GM23338 (cell line): ENCODE results near the gene TRIO. TPM values are rescaled to one million over a fixed set of nuclear protein-coding genes. Genes with fewer than 3 reads are reported as not detected.

ENCODE experiments used
- ATAC-seq: fragments of 200-7000 bp; cut with Tn5 transposase; 3 replicates; pipeline ENCODE4 v1.9.1; 2020
- DNase-seq: peaks from one replicate; pipeline ENCODE4 v3.0.0-alpha.2; 2015; ENCODE audit warnings: low spot score
- H2AFZ ChIP-seq: fragments of 200-600 bp; sonication (generic); 2 replicates; pipeline ENCODE4 v1.8.0; 2016; ENCODE audit warnings: antibody characterized with exemption, mild to moderate bottlenecking, moderate library complexity
- H3F3A ChIP-seq: fragments of 200-600 bp; sonication (generic); replicated peaks from 2 replicates; pipeline ENCODE4 v1.8.0; 2017; ENCODE audit warnings: antibody characterized with exemption, mixed run types, low read depth
- H3K27ac ChIP-seq: fragments of 200-600 bp; sonication (generic); 2 replicates; pipeline ENCODE4 v1.6.1; 2016; ENCODE audit warnings: low read depth
- H3K27me3 ChIP-seq: fragments of 200-600 bp; sonication (generic); 2 replicates; pipeline ENCODE4 v1.8.0; 2016; ENCODE audit warnings: mild to moderate bottlenecking, mixed run types, moderate library complexity; ENCODE audit not compliant: insufficient read depth
- H3K36me3 ChIP-seq: fragments of 200-600 bp; sonication (generic); 2 replicates; pipeline ENCODE4 v1.8.0; 2016; ENCODE audit warnings: mild to moderate bottlenecking; ENCODE audit not compliant: insufficient read depth
- H3K4me1 ChIP-seq: fragments of 200-600 bp; sonication (generic); 2 replicates; pipeline ENCODE4 v1.8.0; 2016; ENCODE audit warnings: mild to moderate bottlenecking, moderate library complexity; ENCODE audit not compliant: insufficient read depth
- H3K4me2 ChIP-seq: fragments of 200-600 bp; sonication (generic); 2 replicates; pipeline ENCODE4 v1.7.1; 2017; ENCODE audit warnings: mixed run types
- H3K4me3 ChIP-seq: fragments of 200-600 bp; sonication (generic); 2 replicates; pipeline ENCODE4 v1.6.1; 2016; ENCODE audit warnings: mixed run types
- H3K79me2 ChIP-seq: fragments of 200-600 bp; sonication (generic); replicated peaks from 2 replicates; pipeline ENCODE4 v1.8.0; 2017; ENCODE audit warnings: mild to moderate bottlenecking; ENCODE audit not compliant: insufficient read depth
- H3K9me2 ChIP-seq: fragments of 200-600 bp; sonication (generic); 2 replicates; pipeline ENCODE4 v1.8.0; 2017; ENCODE audit not compliant: insufficient read depth
- H4K20me1 ChIP-seq: fragments of 200-600 bp; sonication (generic); replicated peaks from 2 replicates; pipeline ENCODE4 v1.8.0; 2017; ENCODE audit warnings: mild to moderate bottlenecking; ENCODE audit not compliant: insufficient read depth
- H3K27ac Mint-ChIP-seq: 2 replicates; pipeline ENCODE4 v1.8.0; 2020; ENCODE audit warnings: inconsistent platforms, mild to moderate bottlenecking, moderate library complexity, mixed read lengths
- H3K27me3 Mint-ChIP-seq: 3 replicates; pipeline ENCODE4 v1.8.0; 2022; ENCODE audit warnings: low read depth, mild to moderate bottlenecking, moderate library complexity, mixed read lengths, inconsistent platforms; ENCODE audit not compliant: insufficient read depth, poor library complexity
- H3K36me3 Mint-ChIP-seq: 3 replicates; pipeline ENCODE4 v1.8.0; 2021; ENCODE audit warnings: low read depth, mild to moderate bottlenecking, inconsistent platforms, moderate library complexity, mixed read lengths
- H3K4me1 Mint-ChIP-seq: 3 replicates; pipeline ENCODE4 v1.8.0; 2020; ENCODE audit warnings: mild to moderate bottlenecking, inconsistent platforms, mixed read lengths
- H3K4me3 Mint-ChIP-seq: 3 replicates; pipeline ENCODE4 v1.8.0; 2021; ENCODE audit warnings: moderate library complexity, mild to moderate bottlenecking, inconsistent platforms, mixed read lengths
- H3K9me3 Mint-ChIP-seq: 3 replicates; pipeline ENCODE4 v1.8.0; 2020; ENCODE audit warnings: moderate library complexity, mild to moderate bottlenecking, inconsistent platforms, mixed read lengths
- CREB1 ChIP-seq: fragments of 250-450 bp; sonication (Bioruptor Pico); IDR thresholded peaks from 2 replicates; pipeline ENCODE4 v1.5.0; 2020; ENCODE audit warnings: low read depth, mild to moderate bottlenecking, moderate library complexity
- CTCF ChIP-seq, 2 experiments: fragments of 200-600 bp in 1 of 2; sonication (generic) in 1 of 2; conservative IDR thresholded peaks; 2 replicates each; pipeline versions ENCODE4 v1.5.1 to v1.6.1; 2016 to 2017; ENCODE audit warnings: antibody characterized with exemption in 2 of 2, low read depth in 2 of 2, mild to moderate bottlenecking in 2 of 2, moderate library complexity in 1 of 2
- ETS1 ChIP-seq: IDR thresholded peaks from 2 replicates; pipeline ENCODE4 v1.6.1; 2016; ENCODE audit warnings: antibody characterized with exemption
- EZH2 ChIP-seq: fragments of 200-600 bp; sonication (generic); IDR thresholded peaks from one replicate; pipeline ENCODE4 v1.8.0; 2017; ENCODE audit warnings: antibody characterized with exemption, mild to moderate bottlenecking, low read depth; ENCODE audit not compliant: unreplicated experiment
- EZH2phosphoT487 ChIP-seq: fragments of 200-600 bp; sonication (generic); IDR thresholded peaks from one replicate; pipeline ENCODE4 v1.8.1; 2018; ENCODE audit warnings: antibody characterized with exemption; ENCODE audit not compliant: unreplicated experiment
- JUNB ChIP-seq: IDR thresholded peaks from one replicate; pipeline ENCODE4 v1.6.1; 2016; ENCODE audit warnings: antibody characterized with exemption; ENCODE audit not compliant: unreplicated experiment
- POLR2AphosphoS5 ChIP-seq: IDR thresholded peaks from 2 replicates; pipeline ENCODE4 v1.6.1; 2016; ENCODE audit warnings: antibody characterized with exemption, low read depth
- REST ChIP-seq: IDR thresholded peaks from one replicate; pipeline ENCODE4 v1.6.1; 2018; ENCODE audit warnings: antibody characterized with exemption; ENCODE audit not compliant: unreplicated experiment
- STAT1 ChIP-seq: IDR thresholded peaks from one replicate; pipeline ENCODE4 v1.6.1; 2016; ENCODE audit warnings: antibody characterized with exemption; ENCODE audit not compliant: unreplicated experiment
- ZNF462 ChIP-seq: fragments of 250-450 bp; sonication (Bioruptor Pico); IDR thresholded peaks from 2 replicates; pipeline ENCODE4 v1.5.0; 2020; ENCODE audit warnings: mild to moderate bottlenecking, moderate library complexity
- polyA plus RNA-seq: library from polyadenylated mRNA; unstranded; fragments of >200 nt; fragmentation: Nextera tagmentation; extraction: Ambion mirVana; gene quantifications from 2 replicates; pipeline ENCODE4 v1.2.1, GENCODE V29; 2016
- total RNA-seq: library from RNA; depleted of rRNA; stranded (reverse); fragments of >200 nt; shearing (Covaris generic); gene quantifications from 2 replicates; pipeline ENCODE4 v1.2.3, GENCODE V29; 2014

TRIO gene
- total and polyA plus RNA-seq, 2 experiments from 2014 or later, result 13.8 to 113 TPM

- TF ChIP-seq JUNB (no peak), ETS1 (no peak), CTCF (conservative IDR thresholded peaks at IDR 0.05; ENCODE audit: low read depth in 2 of 2) (no peak), REST (no peak), STAT1 (no peak)
These were observed 17.9 kb upstream of the TRIO start (continued) for GRCh38 chr5:14125262-14125661.

GRCh38 chr5:14127587-14127986 lies 15.6 kb upstream of the TRIO start:
- H3K4me1 ChIP-seq, result no peaks in the 10 kb centered on the region
- no peak overlapping the region for H2AFZ ChIP-seq
- H3K9me2 ChIP-seq, result 0 out of 2 replicates have a peak, but pooled peaks cover 6% of the 10 kb centered on the region
- peaks cover 5% of the 10 kb centered on the region for H3K27me3 Mint-ChIP-seq
- no peak for DNase-seq
- H3K4me3 Mint-ChIP-seq, result no peak overlapping the region
- H3K4me2 ChIP-seq, result no peak overlapping the region
- no peak overlapping the region for H3K4me3 ChIP-seq
- no peak for ATAC-seq
- H3K36me3 ChIP-seq, result no peaks in the 10 kb centered on the region
- no peaks in the 10 kb centered on the region for H3F3A ChIP-seq
- H3K79me2 ChIP-seq, result no peaks in the 10 kb centered on the region
- no peak overlapping the region for H3K27ac Mint-ChIP-seq
- no peak overlapping the region for H3K27ac ChIP-seq
- H3K4me1 Mint-ChIP-seq, result peaks cover 6% of the 10 kb centered on the region; the same call in 1 of the 3 replicates
- no peaks in the 10 kb centered on the region for H3K36me3 Mint-ChIP-seq
- no peaks in the 10 kb centered on the region for H3K27me3 ChIP-seq
- no peaks in the 10 kb centered on the region for H3K9me3 Mint-ChIP-seq
- H4K20me1 ChIP-seq, result no peaks in the 10 kb centered on the region
- TF ChIP-seq EZH2, result no peak
- no peak for TF ChIP-seq JUNB
- TF ChIP-seq ZNF462 (CRISPR knock-in tag), result no peak
- no peak for TF ChIP-seq STAT1
- TF ChIP-seq POLR2AphosphoS5, result no peak
- no peak for TF ChIP-seq ETS1
- TF ChIP-seq CREB1, result no peak
- no peak for TF ChIP-seq EZH2phosphoT487
